ENCODE measurements around the gene HINFP. TPM values are rescaled to one million over a fixed set of nuclear protein-coding genes. Genes with fewer than 3 reads are reported as not detected.

The HINFP gene
- polyA plus RNA-seq, 1 donor from 2014 or later = 50.0 TPM

DNA sequence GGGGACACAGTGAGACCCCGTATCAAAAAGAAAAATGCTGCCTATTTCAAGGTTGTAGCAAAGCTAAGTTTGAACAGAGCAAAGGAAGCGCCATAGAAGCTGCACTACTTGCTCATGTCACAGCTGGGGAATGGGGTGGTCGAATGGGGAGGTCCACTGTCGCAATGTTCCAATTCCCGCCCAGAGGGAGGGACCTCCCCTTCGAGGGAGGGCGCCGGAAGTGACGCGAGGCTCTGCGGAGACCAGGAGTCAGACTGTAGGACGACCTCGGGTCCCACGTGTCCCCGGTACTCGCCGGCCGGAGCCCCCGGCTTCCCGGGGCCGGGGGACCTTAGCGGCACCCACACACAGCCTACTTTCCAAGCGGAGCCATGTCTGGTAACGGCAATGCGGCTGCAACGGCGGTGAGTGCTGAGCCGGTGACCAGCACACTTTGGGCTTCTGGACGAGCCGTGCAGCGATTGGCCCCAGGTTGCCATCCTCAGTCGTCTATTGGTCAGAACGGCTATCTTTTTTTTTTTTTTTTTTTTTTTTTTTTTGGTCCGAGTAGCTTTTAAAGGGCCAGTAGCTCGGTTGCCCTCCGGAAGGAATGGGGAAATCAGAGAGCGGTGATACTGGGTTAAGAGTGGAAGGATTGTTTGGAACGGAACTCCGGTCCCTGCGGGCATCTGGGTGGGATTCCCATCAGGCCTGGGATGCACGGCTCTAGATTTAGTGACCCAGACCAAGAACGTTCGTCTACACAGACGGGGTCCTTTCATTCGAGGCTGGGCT, 36.5 kb upstream of the HINFP start, which contains the start of gene HMBS:
TSS of gene HMBS (plus strand) at position 219 of the 774 bp plus-strand sequence. CDS start at position 372, 153 bp downstream.
- peak within 1 kb of the TSS; percentile 89 for H3K4me2 ChIP-seq (ENCODE audit: low read length)
- TF ChIP-seq EZH2 (IDR thresholded peaks at IDR 0.05; ENCODE audit: borderline replicate concordance, insufficient read depth, low read length, poor library complexity, severe bottlenecking) (no peak), TAF1 (IDR thresholded peaks at IDR 0.05; ENCODE audit: low read depth) (peak; percentile 36), POLR2AphosphoS5 (IDR thresholded peaks at IDR 0.05) (peak; percentile 63), SMC3 (conservative IDR thresholded peaks at IDR 0.05; ENCODE audit: poor library complexity) (peak; percentile 39), MXI1 (conservative IDR thresholded peaks at IDR 0.05; ENCODE audit: poor library complexity, severe bottlenecking) (peak; percentile 96), EP300 (conservative IDR thresholded peaks at IDR 0.05; ENCODE audit: poor library complexity, severe bottlenecking) (peak; percentile 34)
- TF ChIP-seq, protein P1, sequence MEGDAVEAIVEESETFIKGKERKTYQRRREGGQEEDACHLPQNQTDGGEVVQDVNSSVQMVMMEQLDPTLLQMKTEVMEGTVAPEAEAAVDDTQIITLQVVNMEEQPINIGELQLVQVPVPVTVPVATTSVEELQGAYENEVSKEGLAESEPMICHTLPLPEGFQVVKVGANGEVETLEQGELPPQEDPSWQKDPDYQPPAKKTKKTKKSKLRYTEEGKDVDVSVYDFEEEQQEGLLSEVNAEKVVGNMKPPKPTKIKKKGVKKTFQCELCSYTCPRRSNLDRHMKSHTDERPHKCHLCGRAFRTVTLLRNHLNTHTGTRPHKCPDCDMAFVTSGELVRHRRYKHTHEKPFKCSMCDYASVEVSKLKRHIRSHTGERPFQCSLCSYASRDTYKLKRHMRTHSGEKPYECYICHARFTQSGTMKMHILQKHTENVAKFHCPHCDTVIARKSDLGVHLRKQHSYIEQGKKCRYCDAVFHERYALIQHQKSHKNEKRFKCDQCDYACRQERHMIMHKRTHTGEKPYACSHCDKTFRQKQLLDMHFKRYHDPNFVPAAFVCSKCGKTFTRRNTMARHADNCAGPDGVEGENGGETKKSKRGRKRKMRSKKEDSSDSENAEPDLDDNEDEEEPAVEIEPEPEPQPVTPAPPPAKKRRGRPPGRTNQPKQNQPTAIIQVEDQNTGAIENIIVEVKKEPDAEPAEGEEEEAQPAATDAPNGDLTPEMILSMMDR (IDR thresholded peaks at IDR 0.05; ENCODE audit: poor library complexity, severe bottlenecking) = no peak
- no peaks in the 10 kb centered on the region for H4K20me1 ChIP-seq (ENCODE audit: insufficient read depth)
- H3K36me3 ChIP-seq (ENCODE audit: insufficient read depth, low read length) = no peaks in the 10 kb centered on the region
- no peaks in the 10 kb centered on the region for H3K27me3 ChIP-seq (ENCODE audit: insufficient read depth, low read depth, low read length)
- H3K9me2 ChIP-seq (ENCODE audit: insufficient read depth, low read length) = no peaks in the 10 kb centered on the region
- peak within 1 kb of the TSS; percentile 67 for H3K9ac ChIP-seq (ENCODE audit: low read length)
- H3K4me3 ChIP-seq (ENCODE audit: low read length) = peak within 1 kb of the TSS; percentile 75
- H3K27ac ChIP-seq (ENCODE audit: low read length) = peak within 1 kb of the TSS; percentile 70
- peak within 1 kb of the TSS; percentile 48 for H2AFZ ChIP-seq (ENCODE audit: low read depth, low read length)
- H3K9me3 ChIP-seq (ENCODE audit: low read length) = no peaks in the 10 kb centered on the region
- peaks cover 3% of the 10 kb centered on the region for H3K79me2 ChIP-seq (replicated peaks; ENCODE audit: insufficient read depth, low read length)
- H3F3A ChIP-seq (ENCODE audit: insufficient read depth, low read length, poor library complexity, severe bottlenecking) = peaks cover 4% of the 10 kb centered on the region

GRCh38 chr11:119085437-119085847, 35.9 kb upstream of the HINFP start:
- Histone ChIP-seq H3F3A (ENCODE audit: insufficient read depth, low read length, poor library complexity, severe bottlenecking) (peaks cover 4% of the 10 kb centered on the region), H3K4me2 (ENCODE audit: low read length) (peak overlapping the region; percentile 89), H3K9me3 (ENCODE audit: low read length) (no peaks in the 10 kb centered on the region), H3K9me2 (ENCODE audit: insufficient read depth, low read length) (no peaks in the 10 kb centered on the region), H3K79me2 (replicated peaks; ENCODE audit: insufficient read depth, low read length) (peaks cover 3% of the 10 kb centered on the region), H3K36me3 (ENCODE audit: insufficient read depth, low read length) (no peaks in the 10 kb centered on the region), H3K9ac (ENCODE audit: low read length) (peak overlapping the region; percentile 67), H2AFZ (ENCODE audit: low read depth, low read length) (peak overlapping the region; percentile 48), H3K27ac (ENCODE audit: low read length) (peak overlapping the region; percentile 70), H3K4me3 (ENCODE audit: low read length) (peak overlapping the region; percentile 75), H3K27me3 (ENCODE audit: insufficient read depth, low read depth, low read length) (no peaks in the 10 kb centered on the region), H4K20me1 (ENCODE audit: insufficient read depth) (no peaks in the 10 kb centered on the region)
- TF ChIP-seq SMC3 (conservative IDR thresholded peaks at IDR 0.05; ENCODE audit: poor library complexity) = peak; percentile 11
- TF ChIP-seq, protein P1 (IDR thresholded peaks at IDR 0.05; ENCODE audit: poor library complexity, severe bottlenecking) = no peak

- Histone ChIP-seq H3K9me3 (ENCODE audit: low read length) (no peaks in the 10 kb centered on the region), H3K27ac (ENCODE audit: low read length) (no peak overlapping the region), H3K36me3 (ENCODE audit: insufficient read depth, low read length) (no peaks in the 10 kb centered on the region), H3F3A (ENCODE audit: insufficient read depth, low read length, poor library complexity, severe bottlenecking) (peaks cover 4% of the 10 kb centered on the region), H3K9ac (ENCODE audit: low read length) (no peak overlapping the region), H3K9me2 (ENCODE audit: insufficient read depth, low read length) (no peaks in the 10 kb centered on the region), H3K27me3 (ENCODE audit: insufficient read depth, low read depth, low read length) (no peaks in the 10 kb centered on the region), H3K79me2 (replicated peaks; ENCODE audit: insufficient read depth, low read length) (peaks cover 6% of the 10 kb centered on the region), H2AFZ (ENCODE audit: low read depth, low read length) (no peak overlapping the region), H3K4me2 (ENCODE audit: low read length) (no peak overlapping the region), H3K4me3 (ENCODE audit: low read length) (no peak overlapping the region), H4K20me1 (ENCODE audit: insufficient read depth) (no peaks in the 10 kb centered on the region)
- no peak for TF ChIP-seq TAF1 (IDR thresholded peaks at IDR 0.05; ENCODE audit: low read depth)
- TF ChIP-seq POLR2AphosphoS5 (IDR thresholded peaks at IDR 0.05) = no peak
- TF ChIP-seq REST (IDR thresholded peaks at IDR 0.05; ENCODE audit: borderline replicate concordance) = no peak
- TF ChIP-seq RAD21 (conservative IDR thresholded peaks at IDR 0.05) = no peak
- TF ChIP-seq EZH2 (IDR thresholded peaks at IDR 0.05; ENCODE audit: borderline replicate concordance, insufficient read depth, low read length, poor library complexity, severe bottlenecking) = no peak
- TF ChIP-seq, protein P1 (IDR thresholded peaks at IDR 0.05; ENCODE audit: poor library complexity, severe bottlenecking) = no peak
- TF ChIP-seq MXI1 (conservative IDR thresholded peaks at IDR 0.05; ENCODE audit: poor library complexity, severe bottlenecking) = no peak
- TF ChIP-seq SMC3 (conservative IDR thresholded peaks at IDR 0.05; ENCODE audit: poor library complexity) = no peak
- no peak for TF ChIP-seq EP300 (conservative IDR thresholded peaks at IDR 0.05; ENCODE audit: poor library complexity, severe bottlenecking)
Measured at GRCh38 chr11:119087123-119087522, 34.3 kb upstream of the HINFP start.
